22Rv1 (cell line): ENCODE data around the gene GGCX.

ENCODE experiments used
- CTCF ChIP-seq: fragments of 450-650 bp; IDR thresholded peaks from 2 replicates; pipeline ENCODE4 v1.5.1; 2017; ENCODE audit warnings: mild to moderate bottlenecking
- ZFX ChIP-seq: fragments of 450-650 bp; IDR thresholded peaks from 2 replicates; pipeline ENCODE4 v1.6.1; 2017; ENCODE audit warnings: antibody characterized with exemption, borderline replicate concordance

GRCh38 chr2:85529809-85530208 lies 31.5 kb downstream of the GGCX start:
- TF ChIP-seq CTCF (no peak), ZFX (no peak)
